ENCODE data around the gene PTCD3.

PTCD3 gene

DNA sequence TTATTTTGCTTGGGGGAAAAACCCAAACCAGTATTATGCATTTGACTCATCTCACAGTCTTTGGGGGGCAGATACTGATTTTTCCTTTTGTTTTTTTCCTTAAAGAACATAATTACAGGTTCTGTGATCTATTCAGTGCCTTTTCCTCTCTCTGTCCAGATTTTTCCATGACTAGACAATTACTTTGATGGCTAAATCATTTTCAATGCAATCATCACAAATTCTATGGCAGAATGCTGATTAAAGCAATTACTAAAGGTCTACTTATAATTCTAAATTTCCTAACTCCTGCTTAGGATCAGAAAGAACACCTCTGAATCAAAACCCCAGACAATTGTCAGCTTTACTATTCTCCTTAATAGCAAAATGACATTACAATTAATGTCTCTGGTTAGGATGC lies 39.1 kb upstream of the PTCD3 start:
- TF ChIP-seq, protein P1, sequence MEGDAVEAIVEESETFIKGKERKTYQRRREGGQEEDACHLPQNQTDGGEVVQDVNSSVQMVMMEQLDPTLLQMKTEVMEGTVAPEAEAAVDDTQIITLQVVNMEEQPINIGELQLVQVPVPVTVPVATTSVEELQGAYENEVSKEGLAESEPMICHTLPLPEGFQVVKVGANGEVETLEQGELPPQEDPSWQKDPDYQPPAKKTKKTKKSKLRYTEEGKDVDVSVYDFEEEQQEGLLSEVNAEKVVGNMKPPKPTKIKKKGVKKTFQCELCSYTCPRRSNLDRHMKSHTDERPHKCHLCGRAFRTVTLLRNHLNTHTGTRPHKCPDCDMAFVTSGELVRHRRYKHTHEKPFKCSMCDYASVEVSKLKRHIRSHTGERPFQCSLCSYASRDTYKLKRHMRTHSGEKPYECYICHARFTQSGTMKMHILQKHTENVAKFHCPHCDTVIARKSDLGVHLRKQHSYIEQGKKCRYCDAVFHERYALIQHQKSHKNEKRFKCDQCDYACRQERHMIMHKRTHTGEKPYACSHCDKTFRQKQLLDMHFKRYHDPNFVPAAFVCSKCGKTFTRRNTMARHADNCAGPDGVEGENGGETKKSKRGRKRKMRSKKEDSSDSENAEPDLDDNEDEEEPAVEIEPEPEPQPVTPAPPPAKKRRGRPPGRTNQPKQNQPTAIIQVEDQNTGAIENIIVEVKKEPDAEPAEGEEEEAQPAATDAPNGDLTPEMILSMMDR (conservative IDR thresholded peaks at IDR 0.05; ENCODE audit: low read length), result no peak
- DNase-seq (ENCODE audit: low read depth), result no peak
- no peak overlapping the region for H3K4me3 ChIP-seq (ENCODE audit: low read length)

DNA sequence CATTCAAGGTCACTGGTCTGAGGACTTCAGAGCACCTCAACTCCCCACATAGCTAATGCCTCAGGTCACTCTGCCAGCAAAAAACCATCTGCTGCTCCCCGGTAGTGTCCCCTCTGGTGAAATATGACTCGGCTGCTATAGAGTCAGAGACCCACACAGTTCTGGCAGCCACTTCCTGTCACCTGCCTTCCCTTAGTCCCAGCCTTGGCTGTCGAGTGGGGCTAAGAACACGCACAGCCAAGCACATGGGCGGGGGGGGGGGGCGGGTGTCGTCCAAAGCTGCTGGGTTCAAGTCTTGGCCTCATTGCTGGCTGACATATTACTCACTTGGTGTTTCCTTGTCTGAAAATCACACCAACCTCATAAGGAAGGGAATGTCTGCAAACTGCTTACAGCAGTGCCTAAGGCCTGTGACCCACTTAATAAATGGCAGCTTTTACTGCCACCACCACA lies 37.9 kb upstream of the PTCD3 start:
- TF ChIP-seq, protein P1 (conservative IDR thresholded peaks at IDR 0.05; ENCODE audit: low read length), result no peak
- peak; percentile 30 for DNase-seq (ENCODE audit: low read depth)
- no peak overlapping the region for H3K4me3 ChIP-seq (ENCODE audit: low read length)

DNA sequence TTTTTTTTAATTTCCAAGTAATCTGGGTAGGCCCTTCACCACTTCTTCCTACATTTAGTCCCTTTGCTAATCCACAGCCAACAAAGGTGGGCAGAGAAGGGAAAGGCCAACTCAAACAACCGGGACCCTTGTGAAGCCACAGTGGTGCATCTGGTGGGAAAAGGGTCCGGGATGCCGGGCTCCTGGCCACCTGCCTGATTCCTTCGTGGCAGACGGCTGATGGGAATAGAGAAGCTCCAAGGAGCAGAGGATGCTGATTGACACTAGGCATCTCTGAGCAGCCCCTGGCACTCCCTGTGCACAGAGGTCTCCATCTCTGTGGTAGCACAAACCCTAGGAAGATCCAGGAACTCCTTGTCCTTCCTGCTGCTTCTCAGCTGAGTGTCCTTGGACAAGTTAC lies 37.4 kb upstream of the PTCD3 start:
- no peak for DNase-seq (ENCODE audit: low read depth)
- TF ChIP-seq, protein P1 (conservative IDR thresholded peaks at IDR 0.05; ENCODE audit: low read length), result no peak
- no peak overlapping the region for H3K4me3 ChIP-seq (ENCODE audit: low read length)

DNA sequence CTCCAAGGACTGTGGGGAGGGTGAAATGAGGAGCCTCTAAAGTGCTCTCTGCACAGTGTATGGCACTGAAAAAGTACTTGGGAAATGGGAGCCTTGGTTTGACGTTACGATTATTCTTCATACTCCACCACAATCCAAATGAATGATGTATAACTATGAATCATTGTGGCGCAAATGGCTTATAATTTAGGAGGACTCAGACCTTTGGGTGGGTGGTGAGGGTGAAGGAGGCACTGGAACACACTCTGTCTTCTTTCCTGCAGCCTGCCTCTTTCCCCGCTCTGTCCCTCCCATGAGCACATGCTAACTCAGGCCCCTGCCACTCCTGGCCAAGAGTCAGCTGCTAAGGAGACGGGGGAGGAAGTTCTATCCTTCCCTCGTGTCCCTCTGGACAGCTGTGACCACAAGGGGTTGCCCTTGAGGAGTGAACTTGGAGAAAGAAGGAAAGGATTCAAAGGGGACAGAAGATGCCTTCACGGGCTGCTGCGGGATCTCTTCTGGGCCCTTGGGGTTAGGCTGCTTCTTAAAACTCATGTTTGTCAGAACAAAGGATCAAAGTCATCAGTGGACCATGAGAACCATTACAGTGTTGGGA lies 36.8 kb upstream of the PTCD3 start:
- TF ChIP-seq, protein P1 (conservative IDR thresholded peaks at IDR 0.05; ENCODE audit: low read length), result no peak

DNA sequence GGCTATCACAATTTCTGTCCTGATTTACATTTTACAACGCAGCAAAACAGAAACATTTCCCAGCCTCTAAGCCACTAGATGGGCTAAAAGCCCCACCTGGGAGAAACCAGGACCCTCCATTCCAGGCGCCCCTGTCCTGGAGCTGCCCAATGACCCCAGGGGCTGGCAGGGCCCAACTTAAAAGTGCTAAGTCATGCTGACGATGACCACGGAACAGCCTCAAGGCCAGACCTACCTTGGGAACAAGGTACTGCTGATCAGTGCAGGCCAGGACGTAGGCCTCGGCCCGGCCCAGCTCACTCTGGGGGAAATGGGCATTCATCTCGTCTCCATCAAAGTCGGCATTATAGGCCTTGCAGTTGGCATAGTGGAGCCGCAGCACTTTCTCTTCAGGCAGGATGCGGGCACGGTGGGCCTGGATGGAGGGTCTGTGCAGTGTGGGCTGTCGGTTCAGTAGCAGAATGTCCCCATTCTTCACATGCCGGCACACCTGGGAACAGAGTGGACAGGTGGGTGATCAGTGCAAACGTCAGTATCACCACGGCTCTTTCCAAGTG lies 36.2 kb upstream of the PTCD3 start:
- DNase-seq (ENCODE audit: low read depth), result no peak
- TF ChIP-seq, protein P1 (conservative IDR thresholded peaks at IDR 0.05; ENCODE audit: low read length), result no peak
- no peak overlapping the region for H3K4me3 ChIP-seq (ENCODE audit: low read length)

More for the DNA sequence above, 36.8 kb upstream of the PTCD3 start:
- DNase-seq (ENCODE audit: low read depth), result no peak
- no peak overlapping the region for H3K4me3 ChIP-seq (ENCODE audit: low read length)

DNA sequence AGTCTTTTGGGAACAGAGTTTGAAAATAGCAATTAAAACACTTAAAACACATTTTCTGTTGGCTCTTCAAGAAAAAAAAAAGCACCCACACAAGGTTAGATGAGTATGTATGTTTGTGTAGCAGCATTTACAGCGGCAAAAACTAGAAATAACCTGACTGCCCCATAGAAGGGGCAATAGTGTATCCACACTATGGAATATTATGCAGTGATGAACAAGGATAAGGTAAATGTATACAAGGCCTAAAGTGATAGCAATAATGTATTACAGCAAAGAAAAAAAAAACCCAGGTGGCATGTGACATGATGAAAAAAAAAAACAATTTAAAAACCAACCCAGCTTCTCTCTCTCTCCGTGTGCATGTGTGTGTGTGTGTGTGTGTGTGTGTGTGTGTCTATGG lies 35.2 kb upstream of the PTCD3 start:
- no peak for DNase-seq (ENCODE audit: low read depth)
- TF ChIP-seq, protein P1 (conservative IDR thresholded peaks at IDR 0.05; ENCODE audit: low read length), result no peak
- H3K4me3 ChIP-seq (ENCODE audit: low read length), result no peak overlapping the region

DNA sequence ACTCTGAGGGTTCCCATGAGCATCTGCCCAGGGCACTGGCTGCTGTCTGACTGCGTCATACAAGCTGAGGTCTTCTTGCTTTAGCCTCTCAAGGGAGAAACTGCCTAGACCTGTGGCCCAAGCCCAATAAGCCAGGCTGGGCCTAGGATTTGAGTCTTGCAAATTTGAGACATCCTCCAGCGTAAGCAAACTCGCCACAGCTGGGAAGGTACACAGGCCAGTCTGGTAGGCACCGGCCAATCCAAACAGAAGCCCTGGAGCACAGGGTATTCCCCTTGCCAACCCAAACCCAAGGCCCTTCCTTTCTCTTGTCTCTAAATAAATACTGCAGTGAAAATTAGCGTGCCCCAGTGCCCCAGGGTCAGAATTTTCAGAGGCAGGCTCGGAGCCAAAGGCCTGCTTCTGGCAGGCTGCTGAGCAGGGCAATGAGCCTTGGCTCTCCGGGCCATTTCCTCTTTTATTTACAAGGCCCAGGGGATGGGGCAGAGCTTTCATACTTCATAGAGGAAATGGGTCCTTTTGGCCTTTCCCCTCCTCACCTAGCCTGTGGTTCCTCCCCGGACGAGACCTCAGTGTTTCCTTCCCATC lies 33.7 kb upstream of the PTCD3 start:
- no peak overlapping the region for H3K4me3 ChIP-seq (ENCODE audit: low read length)
- DNase-seq (ENCODE audit: low read depth), result peak; percentile 71
- TF ChIP-seq, protein P1 (conservative IDR thresholded peaks at IDR 0.05; ENCODE audit: low read length), result no peak

Measured in AG10803 (cell line).